BLaER1 treated with 17β-estradiol and CSF1 and Interleukin-3, amounts not matched to agents 10 nM and 100 nM (cell line): ENCODE measurements around the gene SELENOP.
"Not testable (repeated sequence)": the region's sequence is repeated elsewhere in the genome, so short reads cannot be mapped to it uniquely, and the experiment has no call there.

Experiments
- H3K27ac ChIP-seq, 11 experiments: shearing (Covaris generic); formaldehyde crosslinking; 2 replicates each; pipeline ENCODE4 v1.8.1; 2022
- H3K27me3 ChIP-seq, 11 experiments: shearing (Covaris generic); formaldehyde crosslinking; 2 replicates each; pipeline ENCODE4 v1.8.1; 2022
- H3K36me3 ChIP-seq, 11 experiments: shearing (Covaris generic); formaldehyde crosslinking; 2 replicates each; pipeline ENCODE4 v1.8.1; 2022
- H3K4me1 ChIP-seq, 10 experiments: shearing (Covaris generic); formaldehyde crosslinking; 2 replicates each; pipeline ENCODE4 v1.8.1; 2022
- H3K4me2 ChIP-seq, 11 experiments: shearing (Covaris generic); formaldehyde crosslinking; 2 replicates each; pipeline ENCODE4 v1.8.1; 2022
- H3K4me3 ChIP-seq, 10 experiments: shearing (Covaris generic); formaldehyde crosslinking; 2 replicates each; pipeline ENCODE4 v1.8.1; 2022
- H3K9ac ChIP-seq, 11 experiments: shearing (Covaris generic); formaldehyde crosslinking; 2 replicates each; pipeline ENCODE4 v1.8.1; 2022
- H3K9me3 ChIP-seq, 11 experiments: shearing (Covaris generic); formaldehyde crosslinking; replicated peaks in 1 of 11; 2 replicates each; pipeline ENCODE4 v1.8.1; 2022
- H4K20me1 ChIP-seq, 11 experiments: shearing (Covaris generic); formaldehyde crosslinking; 2 replicates each; pipeline ENCODE4 v1.8.1; 2022
- Cebpa-rat ChIP-seq, 11 experiments: shearing (Covaris generic); IDR thresholded peaks; 2 replicates each; pipeline ENCODE4 v1.8.1; 2022

The SELENOP gene

DNA sequence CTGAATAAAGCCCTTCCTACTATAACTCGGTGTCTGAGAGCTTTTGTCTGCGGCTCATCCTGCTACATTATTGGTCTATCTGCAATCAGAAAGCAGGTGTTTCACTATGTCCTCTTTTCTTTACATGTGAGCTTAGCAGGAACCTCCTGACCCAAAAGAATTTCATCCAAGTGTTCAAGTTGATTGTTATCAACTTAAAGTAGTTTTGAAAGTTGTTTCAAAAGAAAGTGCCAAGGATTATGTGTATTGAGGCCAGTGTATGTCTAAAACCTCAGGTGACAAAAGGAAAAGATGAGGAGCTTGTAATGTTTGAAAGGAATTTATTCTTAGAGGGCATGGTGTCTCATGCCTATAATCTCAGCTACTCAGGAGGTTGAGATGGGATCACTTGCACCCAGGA is 8.1 kb upstream of the SELENOP start:
- H3K4me3 ChIP-seq = no peak overlapping the region
- H3K9ac ChIP-seq = no peak overlapping the region
- no peak overlapping the region for H3K27ac ChIP-seq
- H3K27me3 ChIP-seq = no peaks in the 10 kb centered on the region
- H4K20me1 ChIP-seq = no peaks in the 10 kb centered on the region
- H3K4me1 ChIP-seq = peaks cover 0 to 9% (median 0%) of the 10 kb centered on the region in 10 experiments; a peak in 1 of 20 replicates
- H3K9me3 ChIP-seq = no peaks in the 10 kb centered on the region
- no peak for TF ChIP-seq Cebpa-rat (IDR thresholded peaks at IDR 0.05)
- no peak overlapping the region for H3K4me2 ChIP-seq
- H3K36me3 ChIP-seq = no peaks in the 10 kb centered on the region

DNA sequence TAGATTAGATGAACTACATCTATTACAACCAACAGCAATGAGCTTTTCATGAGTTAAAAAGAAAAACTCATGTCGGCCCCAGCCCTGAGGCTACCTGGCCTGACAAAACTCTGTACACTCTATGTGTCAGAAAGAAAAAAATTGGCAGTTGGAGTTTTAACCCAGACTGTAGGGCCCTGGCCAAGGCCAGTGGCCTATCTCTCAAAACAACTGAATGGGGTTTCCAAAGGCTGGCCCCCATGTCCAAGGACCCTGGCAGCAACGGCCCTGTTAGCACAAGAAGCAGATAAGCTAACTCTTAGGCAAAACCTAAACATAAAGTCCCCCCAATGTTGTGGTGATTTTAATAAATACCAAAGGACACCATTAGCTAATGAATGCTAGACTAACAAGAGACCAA is 4.9 kb upstream of the SELENOP start:
- not testable (repeated sequence) for H3K9ac ChIP-seq, H3K27ac ChIP-seq, H3K27me3 ChIP-seq, H3K4me2 ChIP-seq, H3K36me3 ChIP-seq, H3K9me3 ChIP-seq, H4K20me1 ChIP-seq, H3K4me3 ChIP-seq
- peaks cover 4 to 14% (median 10%) of the 10 kb centered on the region in 10 experiments for H3K4me1 ChIP-seq

DNA sequence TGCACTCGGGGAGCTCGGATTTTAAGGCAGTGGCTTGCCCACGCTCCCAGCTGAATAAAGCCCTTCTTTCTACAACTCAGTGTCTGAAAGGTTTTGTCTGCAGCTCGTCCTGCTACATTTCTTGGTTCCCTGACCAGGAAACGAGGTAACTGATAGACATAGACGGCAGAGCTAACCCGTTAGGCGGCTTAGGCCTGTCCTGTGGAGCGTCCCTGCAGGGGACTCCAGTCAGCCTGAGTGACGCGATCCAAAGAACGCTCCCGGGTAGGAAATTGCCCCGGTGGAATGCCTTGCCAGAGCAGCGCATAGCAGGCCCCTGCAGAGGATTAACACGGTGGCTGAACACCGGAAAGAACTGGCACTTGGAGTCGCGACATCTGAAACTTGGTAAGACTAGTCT is 1.8 kb upstream of the SELENOP start:
- Histone ChIP-seq H3K9me3 (no peaks in the 10 kb centered on the region), H3K4me1 (peaks cover 8 to 20% (median 12%) of the 10 kb centered on the region in 10 experiments), H3K36me3 (peaks cover 0 to 25% (median 0%) of the 10 kb centered on the region in 11 experiments; a peak in 2 of 22 replicates), H3K27me3 (no peaks in the 10 kb centered on the region), H3K4me2 (no peak overlapping the region), H3K4me3 (no peak overlapping the region), H3K27ac (no peak overlapping the region), H4K20me1 (peaks cover 0 to 30% (median 0%) of the 10 kb centered on the region in 11 experiments; a peak in 2 of 22 replicates), H3K9ac (no peak overlapping the region)
- TF ChIP-seq Cebpa-rat (IDR thresholded peaks at IDR 0.05) = no peak

DNA sequence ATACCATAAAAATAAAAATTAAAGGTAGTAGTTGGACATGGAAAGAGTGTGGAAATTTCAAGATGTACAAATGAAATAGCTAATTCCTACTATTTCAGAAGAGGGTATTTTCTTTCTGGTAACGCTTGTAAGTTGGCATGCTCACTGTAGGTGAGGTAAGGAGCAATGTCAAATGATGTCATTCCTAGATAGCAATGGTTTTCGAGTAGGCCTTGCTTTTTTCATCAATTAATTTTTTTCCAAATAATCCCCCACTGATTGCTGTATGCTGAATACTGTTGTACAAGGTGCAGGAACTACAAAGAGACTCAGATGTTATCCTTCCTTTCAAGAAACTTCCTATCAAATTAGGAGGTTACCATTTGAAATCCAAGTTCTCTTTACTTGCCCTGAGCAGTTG is 928 bp upstream of the SELENOP start:
- Histone ChIP-seq H3K27me3 (no peaks in the 10 kb centered on the region), H3K36me3 (peaks cover 0 to 34% (median 0%) of the 10 kb centered on the region in 11 experiments; a peak in 2 of 22 replicates), H3K4me2 (peak overlapping the region in 3 of 11 experiments; percentile 41 to 75 (median 64); a peak in 5 of 22 replicates), H3K4me1 (peaks cover 8 to 27% (median 12%) of the 10 kb centered on the region in 10 experiments), H3K9me3 (no peaks in the 10 kb centered on the region), H3K4me3 (peak overlapping the region in 1 of 10 experiments; percentile 60; a peak in 1 of 20 replicates), H3K9ac (peak overlapping the region in 2 of 11 experiments; percentile 74 to 91; a peak in 1 of 22 replicates), H3K27ac (peak overlapping the region in 2 of 11 experiments; percentile 75 to 76; a peak in 2 of 22 replicates), H4K20me1 (peaks cover 0 to 39% (median 0%) of the 10 kb centered on the region in 11 experiments; a peak in 2 of 22 replicates)
- TF ChIP-seq Cebpa-rat (IDR thresholded peaks at IDR 0.05) = no peak

DNA sequence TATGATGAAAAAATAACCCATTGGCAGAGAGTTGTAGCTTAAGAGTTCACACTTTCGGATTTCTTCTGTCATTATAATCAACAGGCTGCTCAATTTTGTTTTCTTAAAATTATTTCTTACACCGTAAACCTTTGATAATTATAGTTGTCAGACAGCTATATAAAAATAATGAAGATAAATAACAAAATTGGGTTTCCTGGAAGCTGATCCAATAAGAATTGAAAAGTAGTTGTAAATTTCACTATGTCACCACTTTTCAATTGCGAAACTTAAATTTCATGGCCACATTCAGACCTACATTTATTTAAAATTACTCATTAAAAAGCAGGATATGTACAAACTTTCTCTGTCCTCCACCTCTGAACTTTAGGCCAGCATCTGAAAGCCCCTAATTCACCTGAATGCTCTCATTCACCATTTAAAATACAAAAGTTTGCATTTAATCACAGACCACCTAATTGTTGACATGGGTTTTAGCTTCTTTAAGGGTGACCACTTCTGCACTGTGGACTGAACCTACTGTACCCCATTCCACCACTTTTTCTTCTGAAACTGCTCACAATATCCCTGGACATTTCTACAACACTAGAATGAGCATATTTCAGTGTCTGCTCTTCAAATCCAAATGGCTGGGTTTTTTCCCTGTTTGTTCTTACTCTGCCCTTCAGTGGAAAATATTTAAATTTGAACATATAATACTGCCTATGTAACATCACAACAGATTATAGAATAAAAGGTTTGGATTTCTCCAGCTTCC is 680 bp downstream of the SELENOP start:
- H3K4me3 ChIP-seq = peak overlapping the region in 3 of 10 experiments; percentile 31 to 60 (median 57); a peak in 5 of 20 replicates
- H3K9ac ChIP-seq = peak overlapping the region in 2 of 11 experiments; percentile 74 to 91; a peak in 4 of 22 replicates

DNA sequence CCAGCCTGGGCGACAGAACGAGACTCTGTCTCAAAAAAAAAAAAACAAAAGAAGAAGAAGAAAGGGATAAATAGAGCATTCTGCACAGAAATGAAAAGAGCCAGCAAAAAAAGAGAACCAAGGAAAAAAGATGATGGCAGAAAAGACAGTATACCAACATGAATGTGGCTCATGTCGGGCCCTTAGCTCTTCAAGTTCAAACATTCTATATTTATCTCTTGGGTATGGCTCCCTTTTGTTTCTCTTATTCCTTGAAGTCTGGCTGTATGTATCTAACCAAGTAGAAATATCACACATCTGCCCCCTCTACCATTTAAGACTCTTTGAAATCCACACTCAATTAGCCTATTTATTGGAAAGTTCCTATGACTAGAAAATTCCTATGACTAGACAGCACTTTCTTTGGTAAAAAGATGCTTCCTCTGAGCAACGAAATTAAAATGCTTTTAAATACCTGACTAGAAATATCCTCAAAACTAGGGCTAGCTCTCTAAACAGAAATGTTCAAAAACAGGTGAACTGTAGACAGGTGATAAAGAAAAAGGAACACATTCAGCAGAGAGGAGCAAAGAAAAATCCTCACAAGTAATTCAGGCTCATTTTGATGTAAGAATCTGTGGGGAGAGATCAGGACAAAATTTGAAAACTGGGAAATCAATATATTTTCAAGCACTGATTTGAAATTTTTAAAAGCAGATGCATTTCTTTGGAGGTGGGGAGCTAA is 2.6 kb downstream of the SELENOP start:
- TF ChIP-seq Cebpa-rat (IDR thresholded peaks at IDR 0.05) = no peak
- Histone ChIP-seq H3K4me3 (peak overlapping the region in 2 of 10 experiments; percentile 49 to 60; a peak in 3 of 20 replicates), H4K20me1 (peaks cover 0 to 75% (median 0%) of the 10 kb centered on the region in 11 experiments; a peak in 2 of 22 replicates), H3K4me2 (peak overlapping the region in 2 of 11 experiments; percentile 67 to 89; a peak in 3 of 22 replicates), H3K9me3 (no peaks in the 10 kb centered on the region), H3K36me3 (peaks cover 0 to 70% (median 0%) of the 10 kb centered on the region in 11 experiments; a peak in 3 of 22 replicates), H3K4me1 (peaks cover 8 to 43% (median 13%) of the 10 kb centered on the region in 10 experiments), H3K27ac (no peak overlapping the region; a peak in 2 of 22 replicates), H3K27me3 (no peaks in the 10 kb centered on the region), H3K9ac (peak overlapping the region in 2 of 11 experiments; percentile 55 to 91; a peak in 2 of 22 replicates)

More for the DNA sequence above, 680 bp downstream of the SELENOP start:
- peak overlapping the region in 9 of 11 experiments; percentile 23 to 75 (median 41); a peak in 14 of 22 replicates for H3K4me2 ChIP-seq
- peak overlapping the region in 2 of 11 experiments; percentile 75 to 76; a peak in 2 of 22 replicates for H3K27ac ChIP-seq
- peaks cover 0 to 51% (median 0%) of the 10 kb centered on the region in 11 experiments; a peak in 3 of 22 replicates for H3K36me3 ChIP-seq
- no peaks in the 10 kb centered on the region for H3K9me3 ChIP-seq
- peaks cover 8 to 41% (median 13%) of the 10 kb centered on the region in 10 experiments for H3K4me1 ChIP-seq
- TF ChIP-seq Cebpa-rat (IDR thresholded peaks at IDR 0.05) = no peak
- H4K20me1 ChIP-seq = peaks cover 0 to 55% (median 0%) of the 10 kb centered on the region in 11 experiments; a peak in 2 of 22 replicates
- H3K27me3 ChIP-seq = no peaks in the 10 kb centered on the region

DNA sequence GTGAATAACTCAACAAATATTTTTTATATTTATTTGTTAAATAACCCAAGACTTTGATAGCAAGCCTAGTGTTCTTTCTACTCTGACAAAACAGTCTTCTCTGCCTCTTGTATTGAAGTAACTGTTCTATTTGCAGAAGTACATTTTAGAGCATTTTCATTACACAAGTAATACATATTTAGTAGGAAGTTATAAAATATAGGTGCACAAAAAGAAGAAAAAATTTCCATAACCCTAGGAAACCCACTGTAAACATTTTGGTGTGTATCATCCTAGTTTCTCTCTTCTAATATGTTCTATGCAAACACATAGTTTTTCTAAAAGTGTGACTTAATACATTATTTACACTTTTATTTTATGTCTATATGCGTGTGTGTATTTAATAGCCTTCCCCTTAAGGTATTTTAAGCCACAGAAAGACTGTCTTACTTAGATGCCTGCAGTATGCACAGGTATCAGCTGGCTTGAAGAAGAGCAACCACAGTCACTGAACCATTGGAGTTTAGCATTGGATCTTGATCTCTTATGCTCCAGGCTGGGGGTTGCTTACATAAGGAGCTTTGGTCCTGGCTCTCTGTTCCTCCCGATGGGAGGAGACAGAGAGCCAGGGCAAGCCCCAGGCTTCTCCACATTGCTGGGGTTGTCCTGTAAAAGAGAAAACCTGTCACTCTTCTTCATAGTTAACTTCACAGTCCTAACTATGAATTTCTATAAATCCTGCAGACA is 3.8 kb downstream of the SELENOP start:
- H3K27me3 ChIP-seq = no peaks in the 10 kb centered on the region
- peaks cover 0 to 82% (median 0%) of the 10 kb centered on the region in 11 experiments; a peak in 3 of 22 replicates for H3K36me3 ChIP-seq
- peaks cover 0 to 87% (median 0%) of the 10 kb centered on the region in 11 experiments; a peak in 2 of 22 replicates for H4K20me1 ChIP-seq
- no peak for TF ChIP-seq Cebpa-rat (IDR thresholded peaks at IDR 0.05)
- H3K4me2 ChIP-seq = peak overlapping the region in 2 of 11 experiments; percentile 67 to 89; a peak in 3 of 22 replicates
- peak overlapping the region in 1 of 11 experiments; percentile 16; a peak in 1 of 22 replicates for H3K27ac ChIP-seq
- H3K9me3 ChIP-seq = no peaks in the 10 kb centered on the region
- H3K4me1 ChIP-seq = peaks cover 8 to 42% (median 13%) of the 10 kb centered on the region in 10 experiments
- H3K9ac ChIP-seq = peak overlapping the region in 2 of 11 experiments; percentile 37 to 91; a peak in 2 of 22 replicates
- H3K4me3 ChIP-seq = peak overlapping the region in 2 of 10 experiments; percentile 49 to 60; a peak in 3 of 20 replicates

DNA sequence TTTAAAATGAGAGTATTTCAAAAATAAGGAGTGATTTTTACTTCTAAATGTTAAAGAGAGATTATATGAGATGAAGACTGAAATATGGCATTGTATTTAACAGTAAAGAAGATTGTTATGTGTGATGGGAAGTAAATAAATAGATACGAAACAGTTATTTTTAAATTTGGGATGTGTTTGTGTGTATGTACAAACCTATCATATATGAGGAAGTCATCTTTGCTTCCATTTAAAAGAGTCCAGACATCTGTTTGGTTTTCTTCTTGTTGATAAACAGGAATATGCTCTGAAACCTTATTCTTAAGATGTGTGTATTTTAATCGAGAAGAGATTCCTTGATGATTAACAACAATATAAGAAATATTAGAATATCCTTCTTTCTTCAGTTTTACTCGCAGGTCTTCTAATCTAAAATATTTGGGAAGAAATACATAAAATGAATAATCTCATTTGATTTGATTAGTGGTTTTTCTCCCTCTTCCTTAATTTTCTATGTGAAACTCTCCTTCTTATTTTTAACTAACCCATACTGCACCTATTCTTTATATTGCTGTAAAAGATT is 4.9 kb downstream of the SELENOP start:
- peaks cover 0 to 98% (median 0%) of the 10 kb centered on the region in 11 experiments; a peak in 2 of 22 replicates for H4K20me1 ChIP-seq
- peak overlapping the region in 1 of 10 experiments; percentile 60; a peak in 1 of 20 replicates for H3K4me3 ChIP-seq
- peaks cover 0 to 93% (median 0%) of the 10 kb centered on the region in 11 experiments; a peak in 3 of 22 replicates for H3K36me3 ChIP-seq
- no peak overlapping the region for H3K9ac ChIP-seq
- peaks cover 2 to 31% (median 6%) of the 10 kb centered on the region in 10 experiments; a peak in 17 of 20 replicates for H3K4me1 ChIP-seq
- H3K4me2 ChIP-seq = peak overlapping the region in 2 of 11 experiments; percentile 67 to 89; a peak in 3 of 22 replicates
- TF ChIP-seq Cebpa-rat (IDR thresholded peaks at IDR 0.05) = no peak
- H3K27ac ChIP-seq = no peak overlapping the region
- no peaks in the 10 kb centered on the region for H3K9me3 ChIP-seq
- no peaks in the 10 kb centered on the region for H3K27me3 ChIP-seq
